Esophagus muscularis mucosa (tissue), 3 donors: ENCODE measurements around the gene DAB2IP.

Experiments
- POLR2A ChIP-seq: fragments of 450-650 bp; IDR thresholded peaks from one replicate; pipeline ENCODE4 v1.6.1; 2017; ENCODE audit warnings: antibody characterized with exemption, moderate library complexity, mild to moderate bottlenecking, low read depth
- POLR2AphosphoS5 ChIP-seq, 2 donors: sonication (generic); formaldehyde crosslinking; IDR thresholded peaks; one replicate each; pipeline ENCODE4 v1.6.1; 2017; ENCODE audit warnings: antibody characterized with exemption in 2 of 2
- TF ChIP-seq, protein P1 (sequence below), 3 experiments: fragments of 200-600 bp in 2 of 3; fragments of 450-650 bp in 1 of 3; sonication (generic) in 2 of 3; IDR thresholded peaks; one replicate each; pipeline ENCODE4 v1.5.1; 2017 to 2019; ENCODE audit warnings: antibody characterized with exemption in 3 of 3, mild to moderate bottlenecking in 2 of 3, moderate library complexity in 1 of 3

GRCh38 chr9:121755581-121755980 is 104.1 kb downstream of the DAB2IP start:
- TF ChIP-seq POLR2A: no peak
- no peak for TF ChIP-seq POLR2AphosphoS5 (IDR thresholded peaks at IDR 0.05)
- TF ChIP-seq, protein P1, sequence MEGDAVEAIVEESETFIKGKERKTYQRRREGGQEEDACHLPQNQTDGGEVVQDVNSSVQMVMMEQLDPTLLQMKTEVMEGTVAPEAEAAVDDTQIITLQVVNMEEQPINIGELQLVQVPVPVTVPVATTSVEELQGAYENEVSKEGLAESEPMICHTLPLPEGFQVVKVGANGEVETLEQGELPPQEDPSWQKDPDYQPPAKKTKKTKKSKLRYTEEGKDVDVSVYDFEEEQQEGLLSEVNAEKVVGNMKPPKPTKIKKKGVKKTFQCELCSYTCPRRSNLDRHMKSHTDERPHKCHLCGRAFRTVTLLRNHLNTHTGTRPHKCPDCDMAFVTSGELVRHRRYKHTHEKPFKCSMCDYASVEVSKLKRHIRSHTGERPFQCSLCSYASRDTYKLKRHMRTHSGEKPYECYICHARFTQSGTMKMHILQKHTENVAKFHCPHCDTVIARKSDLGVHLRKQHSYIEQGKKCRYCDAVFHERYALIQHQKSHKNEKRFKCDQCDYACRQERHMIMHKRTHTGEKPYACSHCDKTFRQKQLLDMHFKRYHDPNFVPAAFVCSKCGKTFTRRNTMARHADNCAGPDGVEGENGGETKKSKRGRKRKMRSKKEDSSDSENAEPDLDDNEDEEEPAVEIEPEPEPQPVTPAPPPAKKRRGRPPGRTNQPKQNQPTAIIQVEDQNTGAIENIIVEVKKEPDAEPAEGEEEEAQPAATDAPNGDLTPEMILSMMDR (IDR thresholded peaks at IDR 0.05): no peak
